Body of pancreas (tissue), 4 donors: ENCODE results near the gene DRAM1. TPM values are rescaled to one million over a fixed set of nuclear protein-coding genes. Genes with fewer than 3 reads are reported as not detected.
"Not testable (repeated sequence)": the region's sequence is repeated elsewhere in the genome, so short reads cannot be mapped to it uniquely, and the experiment has no call there.

Source experiments
- ATAC-seq: fragments of 150-250 bp; one replicate; pipeline ENCODE4 v1.9.1; 2016
- DNase-seq, 4 donors: peaks; one replicate each; pipeline ENCODE4 v3.0.0-alpha.2; 2019
- H3K27ac ChIP-seq, 4 donors: fragments of 200-600 bp; sonication (generic); 1 replicate in 3 of 4; 2 replicates in 1 of 4; pipeline versions ENCODE4 v1.5.1 to v1.6.1; 2016 to 2019; ENCODE audit warnings: mild to moderate bottlenecking in 1 of 4, mixed read lengths in 1 of 4, moderate library complexity in 1 of 4
- H3K27me3 ChIP-seq, 2 donors: fragments of 200-600 bp; sonication (generic); one replicate each; pipeline ENCODE4 v1.6.0; 2016; ENCODE audit warnings: mild to moderate bottlenecking in 1 of 2
- H3K36me3 ChIP-seq, 2 donors: fragments of 200-600 bp; sonication (generic); replicated peaks in 1 of 2; 2 replicates each; pipeline ENCODE4 v1.5.1; 2016; ENCODE audit warnings: low read depth in 2 of 2; ENCODE audit not compliant: insufficient read depth in 1 of 2
- H3K4me1 ChIP-seq: fragments of 200-600 bp; sonication (generic); one replicate; pipeline ENCODE4 v1.6.0; 2016
- H3K4me3 ChIP-seq, 2 donors: fragments of 200-600 bp; sonication (generic); 1 replicate in 1 of 2; 2 replicates in 1 of 2; pipeline ENCODE4 v1.5.1; 2016 to 2019
- H3K9me3 ChIP-seq, 3 donors: fragments of 200-600 bp; sonication (generic); 1 replicate in 2 of 3; 2 replicates in 1 of 3; pipeline ENCODE4 v1.5.1; 2016
- CTCF ChIP-seq, 7 experiments: fragments of 450-650 bp in 4 of 7; fragments of 200-600 bp in 3 of 7; sonication (generic) in 3 of 7; IDR thresholded peaks; one replicate each; pipeline ENCODE4 v1.5.1; 2016 to 2019; ENCODE audit warnings: antibody characterized with exemption in 7 of 7
- POLR2A ChIP-seq, 3 donors: fragments of 450-650 bp; IDR thresholded peaks; one replicate each; pipeline ENCODE4 v1.6.1; 2016; ENCODE audit warnings: antibody characterized with exemption in 3 of 3, mild to moderate bottlenecking in 2 of 3
- WGBS, 2 donors: methylation state at CpG; one replicate each; pipeline ENCODE4 v1.1.5; 2017; 5-methylcytosine and 5-hydroxymethylcytosine counted together
- intact Hi-C: fragments of 100-400 bp; cut with DNase I; formaldehyde crosslinking; loops from one replicate; pipeline ENCODE4 v1.15.1; 2023
- total RNA-seq, 2 donors: library from RNA; depleted of rRNA; stranded (reverse); fragments of >200 nt; gene quantifications; one replicate each; pipeline ENCODE4 v1.1.0, GENCODE V29; 2016

The DRAM1 gene
- total RNA-seq, 2 donors from 2014 or later, result 2.6 to 14.5 TPM

- Histone ChIP-seq H3K4me1 (peaks cover 24% of the 10 kb centered on the region), H3K9me3 (no peaks in the 10 kb centered on the region), H3K36me3 (no peaks in the 10 kb centered on the region), H3K4me3 (no peak overlapping the region), H3K27me3 (no peaks in the 10 kb centered on the region), H3K27ac (no peak overlapping the region)
- intact Hi-C loops, result no loop called here
- no peak for TF ChIP-seq POLR2A (IDR thresholded peaks at IDR 0.05)
- no peak for TF ChIP-seq CTCF (IDR thresholded peaks at IDR 0.05)
- ATAC-seq, result no peak
- WGBS, 2 donors, result 86 to 87% methylated on average over 3 of the region's 3 CpGs
- DNase-seq, result no peak
Observed at GRCh38 chr12:101880769-101881168, 3.4 kb downstream of the DRAM1 start.

GRCh38 chr12:101881228-101881627 is 3.8 kb downstream of the DRAM1 start:
- peaks cover 26% of the 10 kb centered on the region for H3K4me1 ChIP-seq
- intact Hi-C loops, result no loop called here
- DNase-seq (no peak), ATAC-seq (no peak)
- H3K27me3 ChIP-seq, result no peaks in the 10 kb centered on the region
- H3K27ac ChIP-seq, result no peak overlapping the region
- no peaks in the 10 kb centered on the region for H3K36me3 ChIP-seq
- WGBS, 2 donors, result 84 to 91% methylated on average over 4 of the region's 4 CpGs
- H3K4me3 ChIP-seq, result no peak overlapping the region
- TF ChIP-seq CTCF (IDR thresholded peaks at IDR 0.05) (no peak), POLR2A (IDR thresholded peaks at IDR 0.05) (no peak)
- H3K9me3 ChIP-seq, result no peaks in the 10 kb centered on the region

GRCh38 chr12:101884174-101884573 is 6.8 kb downstream of the DRAM1 start:
- H3K4me3 ChIP-seq, result no peak overlapping the region
- TF ChIP-seq CTCF (IDR thresholded peaks at IDR 0.05) (no peak), POLR2A (IDR thresholded peaks at IDR 0.05) (no peak)
- intact Hi-C loops, result no loop called here
- no peaks in the 10 kb centered on the region for H3K27me3 ChIP-seq
- H3K27ac ChIP-seq, result no peak overlapping the region
- WGBS, 2 donors, result 89 to 91% methylated on average over 3 of the region's 3 CpGs
- peaks cover 12% of the 10 kb centered on the region for H3K4me1 ChIP-seq
- no peaks in the 10 kb centered on the region for H3K36me3 ChIP-seq
- DNase-seq (no peak), ATAC-seq (no peak)
- H3K9me3 ChIP-seq, result no peaks in the 10 kb centered on the region

- H3K27ac ChIP-seq, ATAC-seq, intact Hi-C loops, DNase-seq, H3K36me3 ChIP-seq, H3K27me3 ChIP-seq, H3K9me3 ChIP-seq, H3K4me3 ChIP-seq: not testable (repeated sequence)
- 84% methylated on average over 10 of the region's 10 CpGs for WGBS, 2 donors
- H3K4me1 ChIP-seq, result peaks cover 12% of the 10 kb centered on the region
Observed at GRCh38 chr12:101884781-101885340, 7.5 kb downstream of the DRAM1 start.

- ATAC-seq (no peak), DNase-seq (no peak)
- WGBS, 2 donors, result 62 to 65% methylated on average over 4 of the region's 4 CpGs
- Histone ChIP-seq H3K27me3 (no peaks in the 10 kb centered on the region), H3K4me3 (no peak overlapping the region), H3K4me1 (peaks cover 7% of the 10 kb centered on the region), H3K36me3 (no peaks in the 10 kb centered on the region), H3K27ac (no peak overlapping the region), H3K9me3 (no peaks in the 10 kb centered on the region)
- TF ChIP-seq CTCF (IDR thresholded peaks at IDR 0.05), result no peak
- no peak for TF ChIP-seq POLR2A (IDR thresholded peaks at IDR 0.05)
- intact Hi-C loops, result no loop called here
Observed at GRCh38 chr12:101885912-101886561, 8.7 kb downstream of the DRAM1 start.
